Heart left ventricle (tissue), 13 donors: Measurements from ENCODE around the gene MPPED2.

Experiments
- POLR2A ChIP-seq, 2 donors: fragments of 450-650 bp; IDR thresholded peaks; one replicate each; pipeline ENCODE4 v1.6.1; 2017; ENCODE audit warnings: antibody characterized with exemption in 2 of 2, mild to moderate bottlenecking in 2 of 2, moderate library complexity in 2 of 2
- TF ChIP-seq, protein P1 (sequence below), 12 donors: fragments of 200-600 bp; sonication (generic) in 4 of 12; IDR thresholded peaks; one replicate each; pipeline versions ENCODE4 v1.5.0 to v1.8.0; 2018 to 2022; ENCODE audit warnings: antibody characterized with exemption in 12 of 12, mild to moderate bottlenecking in 5 of 12
- donor health status: ischemic (EF 13 %, LVEDD 7.1; RV severe dilation, severe dysfunction).
- donor health status: DM: no; HTN: yes; CAD: no.
- donor health status: DM: no; HTN: no; CAD: no.
- donor health status: ischemic (EF 25% LVEDD 6.9; RV normal size, moderate dysfunction).
- donor health status: ischemic (EF 25% LVEDD 5.7; RV mildly dilated, moderate dysfunction).
- donor health status: ischemic (EF 35%, LVEDD 5.7; RV mildly dilated, moderate dysfunction).
- donor health status: nonischemic (EF 11% LVEDD 7.7; RV severe dilation, severe dysfunction).
- donor health status: DM: yes; HTN: yes; CAD: no.
- donor health status: PGD.
- donor health status: ischemic (EF 29% LVEDD 5.4; RV normal size, mild dysfunction).
- donor health status: nonischemic (EF 23%, LVEDD 6.1; RV moderate dilation, normal function).

DNA sequence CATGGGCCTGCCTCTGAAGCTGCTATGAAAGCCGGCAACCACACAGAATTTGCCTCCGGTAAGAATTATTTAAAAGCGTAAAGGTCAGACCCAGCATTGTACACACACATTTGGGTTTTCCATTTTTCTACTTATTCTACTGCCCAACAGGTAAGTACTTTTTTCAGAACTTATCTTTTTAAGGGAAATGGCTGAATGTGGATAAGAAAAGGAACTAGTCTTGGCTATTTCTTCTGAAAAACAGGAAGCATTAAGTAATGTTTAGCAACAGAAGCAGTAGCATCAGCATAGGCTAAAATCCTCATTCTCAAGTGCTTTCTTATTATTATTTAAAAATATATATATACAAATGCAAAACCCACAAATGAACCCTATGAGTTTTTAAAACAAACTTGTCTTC, 103.1 kb downstream of the MPPED2 start:
- TF ChIP-seq, protein P1, sequence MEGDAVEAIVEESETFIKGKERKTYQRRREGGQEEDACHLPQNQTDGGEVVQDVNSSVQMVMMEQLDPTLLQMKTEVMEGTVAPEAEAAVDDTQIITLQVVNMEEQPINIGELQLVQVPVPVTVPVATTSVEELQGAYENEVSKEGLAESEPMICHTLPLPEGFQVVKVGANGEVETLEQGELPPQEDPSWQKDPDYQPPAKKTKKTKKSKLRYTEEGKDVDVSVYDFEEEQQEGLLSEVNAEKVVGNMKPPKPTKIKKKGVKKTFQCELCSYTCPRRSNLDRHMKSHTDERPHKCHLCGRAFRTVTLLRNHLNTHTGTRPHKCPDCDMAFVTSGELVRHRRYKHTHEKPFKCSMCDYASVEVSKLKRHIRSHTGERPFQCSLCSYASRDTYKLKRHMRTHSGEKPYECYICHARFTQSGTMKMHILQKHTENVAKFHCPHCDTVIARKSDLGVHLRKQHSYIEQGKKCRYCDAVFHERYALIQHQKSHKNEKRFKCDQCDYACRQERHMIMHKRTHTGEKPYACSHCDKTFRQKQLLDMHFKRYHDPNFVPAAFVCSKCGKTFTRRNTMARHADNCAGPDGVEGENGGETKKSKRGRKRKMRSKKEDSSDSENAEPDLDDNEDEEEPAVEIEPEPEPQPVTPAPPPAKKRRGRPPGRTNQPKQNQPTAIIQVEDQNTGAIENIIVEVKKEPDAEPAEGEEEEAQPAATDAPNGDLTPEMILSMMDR (IDR thresholded peaks at IDR 0.05), result no peak
- no peak for TF ChIP-seq POLR2A (IDR thresholded peaks at IDR 0.05)
